ENCODE data around the gene NRSN2.
"Not testable (repeated sequence)": the region's sequence is repeated elsewhere in the genome, so short reads cannot be mapped to it uniquely, and the experiment has no call there.

The NRSN2 gene

DNA sequence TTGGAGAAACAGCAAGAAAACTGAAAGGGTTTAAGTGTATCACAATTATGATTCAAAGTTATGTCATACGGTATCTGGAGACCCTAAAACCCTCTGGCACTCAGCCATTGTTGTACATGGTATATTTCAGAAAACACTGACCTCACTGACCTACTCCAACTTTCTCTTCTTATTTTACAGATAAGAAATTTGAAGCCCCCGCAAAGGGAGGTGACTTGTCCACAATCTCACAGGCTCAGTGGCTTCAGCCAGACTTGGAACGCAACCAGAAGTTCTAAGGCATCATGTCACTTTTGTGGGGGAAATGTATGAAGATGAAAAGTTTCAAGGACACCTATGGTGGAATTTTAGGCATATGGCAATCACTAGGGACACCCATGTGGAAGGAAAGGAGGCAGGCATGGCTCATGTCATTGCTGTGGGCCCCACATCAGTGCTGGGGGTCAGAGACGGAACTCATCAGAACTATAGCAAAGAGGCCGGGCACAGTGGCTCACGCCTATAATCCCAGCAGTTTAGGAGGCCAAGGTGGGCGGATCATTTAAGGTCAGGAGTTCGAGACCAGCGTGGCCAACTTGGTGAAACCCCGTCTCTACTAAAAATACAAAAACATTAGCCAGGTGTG lies 28.5 kb downstream of the NRSN2 start:
- no peak for DNase-seq

DNA sequence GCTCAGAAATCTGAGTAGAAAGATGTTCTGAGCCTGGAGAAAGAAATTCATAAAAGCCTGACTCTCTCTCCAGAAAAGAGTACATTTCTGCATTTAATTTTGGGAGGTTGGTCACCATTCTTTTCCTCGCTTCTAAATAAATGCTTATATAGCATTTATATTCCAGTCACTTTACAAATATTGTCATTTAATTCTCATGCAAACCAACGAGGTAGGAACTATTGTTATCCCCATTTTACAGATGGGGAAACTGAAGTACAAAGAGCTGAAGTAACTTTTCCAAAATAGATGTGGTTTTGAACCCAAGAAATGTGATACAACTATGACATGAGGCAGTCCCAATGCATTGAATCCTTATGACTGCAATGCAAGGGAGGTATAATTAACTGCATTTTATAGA lies 29.2 kb downstream of the NRSN2 start:
- no peak for DNase-seq

DNA sequence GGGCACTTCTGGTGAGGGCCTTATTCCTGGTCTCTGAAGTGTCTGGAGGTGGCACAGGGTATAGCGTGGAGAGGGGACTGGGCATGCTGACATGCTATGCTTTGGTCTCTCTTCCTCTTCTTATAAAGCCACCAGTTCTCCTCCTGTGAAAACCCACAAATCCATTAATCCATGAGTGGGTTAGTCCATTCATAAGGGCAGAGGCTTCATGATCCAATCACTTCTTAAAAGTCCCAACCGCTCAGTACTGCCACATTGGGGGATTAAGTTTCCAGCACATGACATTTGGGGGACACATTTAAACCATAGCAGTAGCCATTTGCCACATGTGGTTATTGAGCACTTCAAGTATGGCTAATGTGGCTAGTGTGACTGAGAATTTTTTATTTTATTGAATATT lies 29.8 kb downstream of the NRSN2 start:
- no peak for DNase-seq

DNA sequence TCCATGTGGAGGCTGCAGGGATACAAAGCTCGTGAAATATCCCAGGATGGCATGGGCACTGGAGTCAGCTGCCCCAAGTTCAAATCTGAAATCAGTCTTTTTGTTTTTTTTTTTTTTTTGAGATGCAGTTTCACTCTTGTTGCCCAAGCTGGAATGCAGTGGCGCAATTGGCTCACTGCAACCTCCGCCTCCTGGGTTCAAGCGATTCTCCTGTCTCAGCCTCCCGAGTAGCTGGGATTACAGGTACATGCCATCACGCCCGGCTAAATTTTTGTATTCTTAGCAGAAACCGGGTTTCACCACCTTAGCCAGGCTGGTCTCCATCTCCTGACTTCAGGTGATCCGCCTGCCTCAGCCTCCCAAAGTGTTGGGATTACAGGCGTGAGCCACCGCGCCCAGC lies 30.7 kb downstream of the NRSN2 start:
- DNase-seq: not testable (repeated sequence)

DNA sequence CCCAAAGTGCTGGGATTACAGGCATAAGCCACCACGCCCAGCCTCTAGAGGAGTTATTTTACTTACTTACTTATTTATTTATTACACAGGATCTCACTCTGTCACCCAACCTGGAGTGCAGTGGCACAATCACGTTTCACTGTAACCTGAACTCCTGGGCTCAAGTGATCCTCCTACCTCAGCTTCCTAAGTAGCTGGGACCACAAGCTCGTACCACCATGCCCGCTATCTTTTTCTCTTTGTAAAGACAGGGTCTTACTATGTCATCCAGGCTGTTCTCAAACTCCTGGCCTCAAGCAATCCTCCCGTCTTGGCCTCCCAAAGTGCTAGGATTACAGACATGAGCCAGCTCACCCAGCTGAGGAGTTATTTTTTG lies 32.0 kb downstream of the NRSN2 start:
- no peak for DNase-seq

DNA sequence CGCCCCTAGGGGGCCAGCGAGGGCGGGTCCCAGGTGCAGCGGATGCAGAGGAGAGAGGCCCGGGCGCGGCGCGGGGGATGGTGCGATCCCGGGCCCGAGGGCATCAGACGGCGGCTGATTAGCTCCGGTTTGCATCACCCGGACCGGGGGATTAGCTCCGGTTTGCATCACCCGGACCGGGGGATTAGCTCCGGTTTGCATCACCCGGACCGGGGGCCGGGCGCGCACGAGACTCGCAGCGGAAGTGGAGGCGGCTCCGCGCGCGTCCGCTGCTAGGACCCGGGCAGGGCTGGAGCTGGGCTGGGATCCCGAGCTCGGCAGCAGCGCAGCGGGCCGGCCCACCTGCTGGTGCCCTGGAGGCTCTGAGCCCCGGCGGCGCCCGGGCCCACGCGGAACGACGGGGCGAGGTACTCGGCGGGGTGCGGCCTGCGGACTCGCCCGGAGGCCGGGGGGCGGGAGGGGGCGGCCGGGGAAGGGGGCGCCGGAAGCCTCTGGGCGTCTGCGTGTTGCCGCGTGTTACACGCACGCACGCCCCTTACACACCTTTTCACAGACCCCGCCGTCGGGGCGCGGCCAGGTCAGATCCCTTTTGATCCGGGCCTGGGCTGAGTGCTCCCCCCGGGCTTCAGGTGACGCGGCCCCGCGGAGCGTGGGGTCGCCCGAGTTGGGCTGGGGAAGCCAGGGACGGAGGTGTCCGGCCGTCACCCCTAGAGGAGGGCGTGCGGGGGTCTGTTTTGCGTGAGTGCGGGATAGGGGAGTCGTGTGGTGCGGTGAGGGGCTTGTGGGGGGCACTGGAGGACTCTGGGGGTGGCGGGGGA lies 34.1 kb downstream of the NRSN2 start:
- DNase-seq: peak; percentile 82

DNA sequence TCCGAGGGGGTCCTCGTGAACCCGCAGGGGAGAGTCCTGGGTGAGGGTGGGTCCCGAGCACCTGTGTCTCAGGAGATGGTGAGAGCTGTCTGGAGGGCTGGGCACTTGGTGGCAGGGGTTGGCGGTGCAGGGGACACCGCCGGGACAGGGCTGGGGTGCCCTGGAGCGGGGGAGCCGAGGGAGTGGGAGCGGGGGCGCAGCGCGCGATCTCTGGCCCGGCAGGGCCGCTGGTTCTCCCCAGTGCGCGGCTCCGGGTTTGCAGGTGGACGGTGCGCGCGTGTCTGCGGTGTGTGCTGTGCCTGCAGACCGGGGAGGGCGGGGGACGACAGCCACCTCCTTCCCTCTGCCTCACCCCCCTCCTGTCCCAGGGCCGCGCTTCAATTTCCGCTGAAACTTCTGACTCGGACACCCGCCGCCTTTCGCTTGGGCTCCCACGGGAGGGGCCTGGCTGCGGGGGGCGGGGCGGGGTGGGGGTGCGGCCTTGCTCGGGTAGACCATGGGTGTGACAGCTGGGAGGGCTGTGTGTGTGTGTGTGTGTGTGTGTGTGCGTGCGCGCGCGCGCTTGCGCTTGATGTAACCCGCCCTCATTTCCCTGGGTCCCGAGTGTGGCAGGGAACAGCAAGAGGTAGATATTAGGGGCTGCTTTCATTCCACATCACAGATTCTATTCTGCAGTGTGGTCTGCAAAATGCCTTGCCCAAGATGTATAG lies 34.8 kb downstream of the NRSN2 start:
- peak; percentile 86 for DNase-seq

DNA sequence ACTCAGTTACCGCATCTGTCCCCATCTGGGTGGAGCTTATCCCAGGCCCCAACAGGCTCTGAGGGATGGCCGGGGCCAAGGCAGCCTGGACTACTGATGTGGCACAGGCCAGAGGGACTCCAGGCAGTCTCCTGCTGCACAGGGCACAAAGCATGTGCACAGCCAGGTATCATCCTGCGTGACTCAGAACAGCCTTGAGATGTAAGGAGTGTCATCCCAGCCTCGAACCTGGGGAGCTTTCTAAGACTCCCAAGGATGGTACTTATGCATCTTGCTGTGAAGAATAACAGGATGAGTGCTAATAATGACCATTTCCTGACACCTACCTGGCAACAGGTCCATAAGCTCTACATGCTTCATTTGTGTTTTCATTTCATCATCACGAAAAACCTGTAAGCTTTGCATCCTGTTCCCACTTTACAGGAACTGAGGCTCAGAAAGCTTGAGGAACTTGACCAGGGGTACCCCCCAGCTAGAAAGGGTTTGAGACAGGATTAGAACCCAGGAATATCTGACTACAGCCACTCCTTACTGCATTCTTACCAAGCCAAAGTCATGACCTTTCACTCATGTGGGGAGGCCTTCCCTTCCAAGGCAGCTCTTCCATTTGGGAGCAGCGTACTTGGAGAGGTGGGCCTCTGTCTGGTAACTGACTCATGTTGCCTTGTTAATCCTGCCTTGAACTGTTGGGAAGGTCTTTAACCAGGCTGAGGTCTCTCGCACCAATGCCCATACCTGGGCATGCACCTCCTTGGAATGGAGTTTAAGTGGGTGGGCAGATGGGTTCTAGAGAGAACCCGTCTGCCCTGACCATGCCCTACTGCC lies 35.6 kb downstream of the NRSN2 start:
- DNase-seq: no peak

DNA sequence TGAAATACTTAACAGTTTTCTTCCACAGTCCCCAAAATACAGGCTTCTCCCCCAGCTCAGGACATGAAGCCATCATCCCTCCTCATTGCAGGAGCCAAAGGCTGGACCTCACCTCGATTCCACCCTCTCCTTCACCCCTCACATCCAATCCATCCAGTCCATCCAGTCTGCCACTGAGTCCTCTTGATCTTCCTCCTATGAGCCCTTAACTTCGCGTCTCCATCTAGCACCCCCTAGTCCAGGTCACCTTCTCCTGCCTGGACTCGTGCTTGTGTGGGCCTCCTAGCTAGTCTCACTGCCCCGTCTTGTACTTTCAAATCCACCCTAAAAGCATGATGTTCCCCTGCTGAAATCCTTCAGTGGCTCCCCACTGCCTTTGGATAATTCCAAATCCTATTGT lies 37.0 kb downstream of the NRSN2 start:
- no peak for DNase-seq

DNA sequence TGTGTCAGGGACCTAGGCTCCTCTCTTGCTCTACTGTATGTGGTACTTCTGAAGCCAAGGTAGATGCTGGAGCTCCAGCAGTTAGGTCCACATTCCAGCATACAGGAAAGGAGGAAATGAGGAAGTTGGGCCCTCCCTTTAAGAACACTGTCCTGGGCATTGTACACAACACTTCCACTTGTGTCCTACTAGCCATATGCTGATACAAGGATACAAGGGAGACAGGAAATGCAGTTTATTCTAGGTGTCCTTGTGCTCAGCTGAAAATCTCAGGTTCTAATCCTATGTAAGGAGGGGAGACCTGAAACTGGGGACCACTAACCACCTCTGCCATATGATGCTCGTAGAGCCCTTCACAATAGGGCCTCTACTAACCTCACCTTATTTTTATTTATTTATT lies 37.8 kb downstream of the NRSN2 start:
- no peak for DNase-seq

DNA sequence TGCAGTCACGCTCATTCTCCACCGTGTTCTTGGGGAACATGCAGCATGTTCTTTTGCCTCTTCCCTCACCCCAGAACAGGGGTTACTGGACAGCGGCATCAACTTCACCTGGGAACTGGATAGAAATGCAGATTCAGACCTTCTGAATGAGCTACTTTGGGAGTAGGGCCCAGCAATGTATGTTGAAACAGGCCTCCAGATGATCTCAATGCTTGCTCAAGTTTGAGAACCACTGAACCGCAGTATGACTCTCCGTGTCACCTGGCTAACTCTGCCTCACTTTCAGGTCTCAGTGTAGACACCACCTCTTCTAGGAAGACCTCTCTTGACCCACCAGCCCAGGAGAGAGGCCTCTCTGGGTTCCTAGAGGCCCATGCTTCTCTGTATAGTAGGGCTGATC lies 38.5 kb downstream of the NRSN2 start:
- no peak for DNase-seq

DNA sequence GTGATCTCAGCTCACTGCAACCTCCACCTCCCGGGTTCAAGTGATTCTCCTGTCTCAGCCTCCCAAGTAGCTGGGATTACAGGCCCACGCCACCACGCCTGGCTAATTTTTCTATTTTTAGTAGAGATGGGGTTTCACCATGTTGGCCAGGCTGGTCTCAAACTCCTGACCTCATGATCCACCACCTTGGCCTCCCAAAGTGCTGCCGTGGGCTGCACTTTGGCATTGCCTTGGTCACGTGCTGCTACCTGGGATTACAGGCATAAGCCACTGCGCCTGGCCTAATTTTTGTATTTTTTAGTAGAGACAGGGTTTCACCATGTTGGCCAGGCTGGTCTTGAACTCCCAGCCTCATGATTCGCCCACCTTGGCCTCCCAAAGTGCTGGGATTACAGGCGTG lies 39.7 kb downstream of the NRSN2 start:
- DNase-seq: not testable (repeated sequence)

DNA sequence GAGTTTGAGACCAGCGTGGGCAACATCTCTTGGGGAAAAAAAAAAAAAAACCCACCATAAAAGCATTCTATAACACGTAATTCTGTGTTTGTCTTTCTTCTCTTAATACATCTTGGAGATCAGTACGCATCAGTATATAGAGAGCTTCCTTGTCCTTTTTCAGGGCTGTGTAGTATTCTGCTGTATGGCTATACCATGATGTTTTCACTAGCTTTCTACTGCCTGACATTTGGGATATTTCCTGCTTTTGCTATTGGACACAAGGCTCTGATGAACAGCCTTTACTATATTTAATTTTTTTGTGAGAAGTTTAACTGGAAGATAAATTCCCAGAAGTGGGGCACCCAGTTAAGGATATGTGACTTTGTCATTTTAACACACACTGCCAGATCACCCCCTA lies 40.6 kb downstream of the NRSN2 start:
- DNase-seq: no peak

DNA sequence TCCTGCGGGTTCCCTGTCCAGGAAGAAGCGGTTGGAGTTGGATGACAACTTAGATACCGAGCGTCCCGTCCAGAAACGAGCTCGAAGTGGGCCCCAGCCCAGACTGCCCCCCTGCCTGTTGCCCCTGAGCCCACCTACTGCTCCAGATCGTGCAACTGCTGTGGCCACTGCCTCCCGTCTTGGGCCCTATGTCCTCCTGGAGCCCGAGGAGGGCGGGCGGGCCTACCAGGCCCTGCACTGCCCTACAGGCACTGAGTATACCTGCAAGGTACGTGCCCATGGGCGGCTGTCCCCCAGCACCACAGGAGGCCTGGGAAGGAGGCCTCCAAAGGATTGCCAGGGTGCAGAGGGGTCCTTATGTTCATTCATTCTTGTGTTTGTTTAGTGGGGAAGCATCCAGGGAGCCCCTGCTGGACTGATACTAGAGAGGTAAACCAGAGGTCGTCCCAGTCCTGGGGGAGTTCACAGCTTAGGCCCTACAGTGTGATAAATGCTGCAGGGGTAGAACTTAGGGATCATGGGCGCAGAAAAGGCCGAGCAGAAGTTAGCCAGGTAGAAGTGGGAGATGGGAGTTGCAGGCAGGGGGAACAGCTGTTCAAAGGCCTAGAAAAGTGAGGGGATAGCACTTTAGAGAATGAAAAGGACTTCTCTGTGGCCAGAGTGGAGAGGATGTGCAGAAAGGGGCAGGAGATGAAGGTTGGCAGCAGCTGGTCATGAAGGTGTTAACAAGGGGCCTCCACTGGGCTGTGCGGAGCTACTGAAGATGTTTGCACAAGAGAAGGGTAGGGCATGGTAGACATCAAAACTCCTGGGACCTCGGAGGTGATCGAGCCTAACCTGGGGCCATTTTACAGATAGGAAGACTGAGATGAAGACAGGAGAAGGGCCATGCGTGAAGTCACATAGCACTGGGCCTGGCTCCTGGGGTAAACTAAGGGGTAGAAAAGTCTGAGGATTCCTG lies 41.4 kb downstream of the NRSN2 start:
- DNase-seq: no peak

DNA sequence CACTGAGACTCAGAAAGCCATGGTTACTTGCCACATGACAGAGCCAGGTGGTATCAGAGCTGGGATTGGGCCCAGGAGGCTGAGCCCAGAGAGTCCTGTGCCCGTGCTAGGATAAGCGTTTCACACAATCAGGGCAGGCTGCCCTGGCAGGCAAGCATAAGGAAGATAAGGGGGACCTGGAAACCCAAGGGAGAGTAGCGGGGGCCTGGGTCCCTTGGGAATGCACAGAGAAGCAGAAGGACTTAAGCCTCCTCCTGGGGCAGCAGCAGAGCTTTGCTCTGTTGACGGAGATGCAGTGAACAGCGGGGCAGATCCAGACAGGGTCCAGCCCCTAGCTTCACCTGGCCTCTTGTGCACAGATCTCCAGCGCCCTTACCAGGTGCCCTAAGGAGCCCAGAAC lies 42.3 kb downstream of the NRSN2 start:
- no peak for DNase-seq

DNA sequence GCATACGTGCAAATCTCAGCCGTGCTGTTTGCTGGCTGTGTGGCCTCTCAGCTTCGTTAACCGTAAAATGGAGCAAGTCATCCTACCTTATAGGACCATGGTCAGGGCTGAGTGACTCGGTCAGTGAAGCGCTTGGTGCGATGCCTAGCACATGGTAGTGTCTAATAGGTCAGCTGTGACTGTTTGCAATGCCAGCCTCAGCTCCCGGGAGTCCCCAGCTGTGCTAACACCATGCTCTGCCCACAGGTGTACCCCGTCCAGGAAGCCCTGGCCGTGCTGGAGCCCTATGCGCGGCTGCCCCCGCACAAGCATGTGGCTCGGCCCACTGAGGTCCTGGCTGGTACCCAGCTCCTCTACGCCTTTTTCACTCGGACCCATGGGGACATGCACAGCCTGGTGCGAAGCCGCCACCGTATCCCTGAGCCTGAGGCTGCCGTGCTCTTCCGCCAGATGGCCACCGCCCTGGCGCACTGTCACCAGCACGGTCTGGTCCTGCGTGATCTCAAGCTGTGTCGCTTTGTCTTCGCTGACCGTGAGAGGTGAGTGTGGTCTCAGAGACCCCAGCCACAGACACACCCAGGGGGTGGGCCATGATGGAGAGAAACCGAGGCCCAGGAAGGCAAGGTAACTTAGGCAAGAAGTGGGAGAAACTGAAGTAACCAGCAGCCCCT lies 44.3 kb downstream of the NRSN2 start:
- DNase-seq: no peak

DNA sequence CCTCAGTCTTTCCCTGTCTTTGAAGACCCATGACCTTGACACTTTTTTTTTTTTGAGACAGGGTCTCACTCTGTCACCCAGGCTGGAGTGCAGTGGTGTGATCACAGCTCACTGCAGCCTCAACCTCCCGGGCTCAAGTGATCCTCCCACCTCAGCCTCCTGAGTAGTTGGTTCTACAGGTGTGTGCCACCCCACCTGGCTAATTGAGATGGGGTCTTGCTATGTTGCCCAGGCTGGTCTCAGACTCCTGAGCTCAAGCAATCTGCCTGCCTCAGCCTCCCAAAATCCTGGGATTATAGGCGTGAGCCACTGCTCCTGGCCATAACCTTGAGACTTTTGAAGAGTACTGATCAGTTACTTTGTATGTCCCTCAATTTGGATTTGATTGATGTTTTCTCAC lies 46.4 kb downstream of the NRSN2 start:
- DNase-seq: not testable (repeated sequence)

DNA sequence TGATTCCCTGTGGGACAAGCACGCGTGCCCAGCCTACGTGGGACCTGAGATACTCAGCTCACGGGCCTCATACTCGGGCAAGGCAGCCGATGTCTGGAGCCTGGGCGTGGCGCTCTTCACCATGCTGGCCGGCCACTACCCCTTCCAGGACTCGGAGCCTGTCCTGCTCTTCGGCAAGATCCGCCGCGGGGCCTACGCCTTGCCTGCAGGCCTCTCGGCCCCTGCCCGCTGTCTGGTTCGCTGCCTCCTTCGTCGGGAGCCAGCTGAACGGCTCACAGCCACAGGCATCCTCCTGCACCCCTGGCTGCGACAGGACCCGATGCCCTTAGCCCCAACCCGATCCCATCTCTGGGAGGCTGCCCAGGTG lies 49.3 kb downstream of the NRSN2 start:
- DNase-seq: no peak

DNA sequence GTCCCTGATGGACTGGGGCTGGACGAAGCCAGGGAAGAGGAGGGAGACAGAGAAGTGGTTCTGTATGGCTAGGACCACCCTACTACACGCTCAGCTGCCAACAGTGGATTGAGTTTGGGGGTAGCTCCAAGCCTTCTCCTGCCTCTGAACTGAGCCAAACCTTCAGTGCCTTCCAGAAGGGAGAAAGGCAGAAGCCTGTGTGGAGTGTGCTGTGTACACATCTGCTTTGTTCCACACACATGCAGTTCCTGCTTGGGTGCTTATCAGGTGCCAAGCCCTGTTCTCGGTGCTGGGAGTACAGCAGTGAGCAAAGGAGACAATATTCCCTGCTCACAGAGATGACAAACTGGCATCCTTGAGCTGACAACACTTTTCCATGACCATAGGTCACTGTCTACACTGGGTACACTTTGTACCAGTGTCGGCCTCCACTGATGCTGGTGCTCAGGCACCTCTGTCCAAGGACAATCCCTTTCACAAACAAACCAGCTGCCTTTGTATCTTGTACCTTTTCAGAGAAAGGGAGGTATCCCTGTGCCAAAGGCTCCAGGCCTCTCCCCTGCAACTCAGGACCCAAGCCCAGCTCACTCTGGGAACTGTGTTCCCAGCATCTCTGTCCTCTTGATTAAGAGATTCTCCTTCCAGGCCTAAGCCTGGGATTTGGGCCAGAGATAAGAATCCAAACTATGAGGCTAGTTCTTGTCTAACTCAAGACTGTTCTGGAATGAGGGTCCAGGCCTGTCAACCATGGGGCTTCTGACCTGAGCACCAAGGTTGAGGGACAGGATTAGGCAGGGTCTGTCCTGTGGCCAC lies 49.9 kb downstream of the NRSN2 start:
- no peak for DNase-seq

DNA sequence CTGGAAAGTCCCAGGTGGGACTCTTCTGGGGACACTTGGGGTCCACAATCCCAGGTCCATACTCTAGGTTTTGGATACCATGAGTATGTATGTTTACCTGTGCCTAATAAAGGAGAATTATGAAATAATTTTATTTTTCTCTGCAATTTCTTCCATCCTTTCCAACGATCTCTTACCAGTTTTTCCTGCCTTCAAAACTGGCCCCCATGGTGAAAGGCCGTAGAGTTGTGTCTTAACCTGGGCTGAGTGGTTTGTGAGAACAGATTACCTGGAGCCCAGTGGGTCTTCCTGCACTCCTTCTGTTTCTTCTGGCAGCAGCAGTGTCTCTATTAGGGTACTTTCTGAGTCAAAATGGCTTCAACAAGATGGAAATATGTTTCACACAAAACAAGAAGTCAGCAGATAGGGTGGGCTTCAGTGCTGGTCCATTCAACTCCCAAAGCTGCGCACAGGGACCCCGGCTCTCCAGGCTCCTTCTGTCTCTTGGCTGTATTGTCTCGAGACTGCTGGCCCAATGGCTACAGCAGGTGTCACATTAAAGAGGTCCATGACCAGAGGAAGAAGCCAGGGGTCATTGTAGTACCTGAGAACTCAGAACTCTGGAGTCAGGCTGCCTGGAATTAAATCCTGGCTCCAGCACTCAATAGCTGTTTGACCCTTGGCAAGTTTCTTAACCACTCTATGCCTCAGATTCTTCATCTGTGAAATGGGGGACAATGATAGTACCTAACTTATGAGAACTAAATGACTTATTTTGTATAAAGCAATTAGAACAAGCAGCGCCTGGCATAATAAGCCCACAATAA lies 50.7 kb downstream of the NRSN2 start:
- no peak for DNase-seq
